ENCODE data around the gene TMEM97. TPM values are rescaled to one million over a fixed set of nuclear protein-coding genes. Genes with fewer than 3 reads are reported as not detected.
"Not testable (repeated sequence)": the region's sequence is repeated elsewhere in the genome, so short reads cannot be mapped to it uniquely, and the experiment has no call there.

TMEM97 gene
- polyA plus RNA-seq (2012; ENCODE audit: insufficient read depth, insufficient read length) = 109 TPM

DNA sequence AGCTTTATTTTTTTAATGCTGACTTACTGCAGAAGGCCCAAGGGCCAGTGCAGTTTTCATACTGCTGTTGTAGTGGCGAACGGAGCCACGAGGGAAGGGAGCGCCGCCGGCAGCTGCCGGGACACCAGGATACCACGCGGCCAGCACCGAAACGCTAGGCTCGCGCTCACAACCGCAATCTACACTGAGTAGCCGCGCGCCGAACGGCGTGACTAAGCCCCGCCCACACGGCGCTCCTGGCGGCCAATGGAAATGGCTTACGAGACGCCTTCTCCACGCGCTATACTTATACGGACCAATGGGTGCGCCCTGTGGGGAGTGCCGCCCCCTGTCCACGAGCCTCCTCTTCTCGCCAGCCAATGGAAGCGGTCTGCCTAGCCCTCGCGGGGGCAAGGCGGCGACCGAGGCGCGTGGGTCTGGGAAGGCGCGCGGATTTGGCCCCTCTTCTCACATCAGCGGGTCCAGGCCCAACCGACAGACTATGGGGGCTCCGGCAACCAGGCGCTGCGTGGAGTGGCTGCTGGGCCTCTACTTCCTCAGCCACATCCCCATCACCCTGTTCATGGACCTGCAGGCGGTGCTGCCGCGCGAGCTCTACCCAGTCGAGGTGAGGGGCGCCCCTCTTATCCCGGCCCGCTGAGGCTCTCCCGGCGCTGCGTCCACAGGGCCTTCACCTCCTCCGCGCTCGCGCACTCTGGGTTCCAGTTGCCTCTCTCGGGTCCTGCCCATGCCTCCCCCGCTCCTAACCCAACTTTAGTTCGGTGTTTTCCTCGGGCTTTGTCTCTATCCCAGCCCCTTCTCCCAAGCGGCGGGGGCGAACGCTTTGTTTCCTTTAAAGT, at the start of gene TMEM97:
TMEM97 (plus strand) TSS at position 442 of the 839 bp plus-strand sequence; CDS start at position 482, 40 bp downstream.
- peak within 1 kb of the TSS; percentile 95 for H3K4me3 ChIP-seq (ENCODE audit: low read length)

DNA sequence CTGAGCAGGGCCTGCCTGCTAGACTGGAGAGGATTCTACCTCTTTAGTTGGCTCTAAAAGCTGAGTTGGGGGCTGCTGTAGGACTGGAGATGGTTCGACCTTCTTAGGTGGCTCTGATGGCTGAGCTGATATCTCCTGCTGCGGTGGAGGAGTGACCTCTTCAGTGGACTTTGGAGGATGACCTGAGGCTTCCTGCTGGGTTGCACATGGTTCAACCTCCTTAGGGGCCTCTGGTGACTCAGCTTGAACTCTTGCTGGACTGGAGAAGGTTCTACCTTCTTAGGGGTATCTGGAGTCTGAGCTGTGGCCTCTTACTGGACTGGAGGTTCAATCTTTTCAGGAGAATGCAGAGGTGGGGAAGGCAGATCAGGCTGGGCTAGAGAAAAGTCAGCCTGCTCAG, 48.9 kb upstream of the TMEM97 start:
- DNase-seq (ENCODE audit: low read depth, low spot score) = no peak
- no peak overlapping the region for H3K4me3 ChIP-seq (ENCODE audit: low read length)

More for the DNA sequence above, at the start of gene TMEM97:
- peak; percentile 97 for DNase-seq (ENCODE audit: low read depth, low spot score)

DNA sequence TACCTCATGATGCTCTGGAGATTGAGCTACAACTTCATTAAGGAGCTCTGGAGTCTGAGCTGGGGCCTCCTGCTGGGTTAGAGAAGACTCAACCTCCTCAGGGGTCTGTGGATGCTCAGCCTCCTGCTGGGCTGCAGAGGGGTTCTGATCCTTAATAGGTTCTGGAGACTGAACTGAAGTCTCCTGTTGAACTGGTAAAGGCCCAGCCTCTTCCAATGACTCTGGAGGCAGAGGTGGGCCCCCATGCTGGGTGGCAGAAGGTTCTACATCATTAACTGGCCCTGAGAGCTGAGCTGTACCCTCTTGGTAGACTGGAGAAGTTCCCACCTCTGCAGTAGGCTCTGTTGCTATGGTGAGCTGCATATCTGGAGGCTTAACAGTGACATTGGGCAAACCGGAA, 48.1 kb upstream of the TMEM97 start:
- no peak for DNase-seq (ENCODE audit: low read depth, low spot score)
- no peak overlapping the region for H3K4me3 ChIP-seq (ENCODE audit: low read length)

DNA sequence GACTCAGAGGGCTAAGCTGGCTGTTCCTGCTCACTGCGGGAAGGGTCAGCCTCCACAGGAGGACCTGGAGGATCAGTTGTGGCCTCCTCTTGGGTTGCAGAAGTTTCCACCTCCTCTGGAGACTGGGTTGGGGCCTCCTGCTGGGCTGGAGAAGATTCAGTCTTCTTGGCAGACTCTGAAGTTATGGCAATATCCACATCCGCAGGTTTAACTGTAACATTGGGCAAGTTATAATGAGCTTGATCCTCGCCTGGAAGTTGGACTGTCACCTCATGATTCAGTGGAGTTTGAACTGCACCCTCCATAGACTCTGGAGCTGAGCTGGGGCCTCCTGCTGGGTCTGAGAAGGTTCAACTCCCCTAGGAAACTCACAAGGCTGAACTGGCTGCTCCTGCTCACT, 47.6 kb upstream of the TMEM97 start:
- H3K4me3 ChIP-seq (ENCODE audit: low read length) = no peak overlapping the region
- DNase-seq (ENCODE audit: low read depth, low spot score) = no peak

DNA sequence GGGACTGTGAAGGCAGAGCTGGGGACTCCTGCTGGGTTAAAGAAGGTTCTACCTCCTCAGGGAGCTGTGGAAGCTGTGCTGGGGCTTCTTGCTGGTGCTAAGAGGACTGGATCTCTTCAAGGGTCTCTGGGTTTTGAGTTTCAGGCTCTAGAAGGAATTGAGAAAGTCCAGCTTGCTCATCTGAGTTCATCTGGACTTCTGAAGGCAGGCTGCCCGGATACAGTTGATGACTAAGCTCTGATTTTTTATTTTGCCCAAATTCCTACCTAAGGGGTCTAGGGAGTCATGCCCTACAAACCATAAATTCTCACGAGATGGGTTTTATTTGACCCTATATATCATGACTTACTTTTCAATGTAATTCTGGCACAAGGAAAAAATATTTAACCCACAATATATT, 46.8 kb upstream of the TMEM97 start:
- DNase-seq (ENCODE audit: low read depth, low spot score) = no peak

DNA sequence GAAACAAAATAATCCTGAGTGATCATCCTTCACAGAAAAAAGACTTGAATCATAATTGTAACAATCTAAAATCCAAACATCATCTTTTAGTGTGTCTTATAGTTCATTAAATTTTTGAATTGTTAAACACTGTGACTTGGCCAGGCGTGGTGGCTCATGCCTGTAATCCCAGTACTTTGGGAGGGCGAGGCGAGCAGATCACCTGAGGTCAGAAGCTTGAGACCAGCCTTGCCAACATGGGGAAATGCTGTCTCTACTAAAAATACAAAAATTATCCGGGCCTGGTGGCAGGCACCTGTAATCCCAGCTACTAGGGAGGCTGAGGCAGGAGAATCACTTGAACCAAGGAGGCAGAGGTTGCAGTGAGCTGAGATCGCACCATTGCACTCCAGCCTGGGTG, 45.7 kb upstream of the TMEM97 start:
- DNase-seq (ENCODE audit: low read depth, low spot score); H3K4me3 ChIP-seq (ENCODE audit: low read length): not testable (repeated sequence)

More for the DNA sequence above, 46.8 kb upstream of the TMEM97 start:
- H3K4me3 ChIP-seq (ENCODE audit: low read length) = no peak overlapping the region

DNA sequence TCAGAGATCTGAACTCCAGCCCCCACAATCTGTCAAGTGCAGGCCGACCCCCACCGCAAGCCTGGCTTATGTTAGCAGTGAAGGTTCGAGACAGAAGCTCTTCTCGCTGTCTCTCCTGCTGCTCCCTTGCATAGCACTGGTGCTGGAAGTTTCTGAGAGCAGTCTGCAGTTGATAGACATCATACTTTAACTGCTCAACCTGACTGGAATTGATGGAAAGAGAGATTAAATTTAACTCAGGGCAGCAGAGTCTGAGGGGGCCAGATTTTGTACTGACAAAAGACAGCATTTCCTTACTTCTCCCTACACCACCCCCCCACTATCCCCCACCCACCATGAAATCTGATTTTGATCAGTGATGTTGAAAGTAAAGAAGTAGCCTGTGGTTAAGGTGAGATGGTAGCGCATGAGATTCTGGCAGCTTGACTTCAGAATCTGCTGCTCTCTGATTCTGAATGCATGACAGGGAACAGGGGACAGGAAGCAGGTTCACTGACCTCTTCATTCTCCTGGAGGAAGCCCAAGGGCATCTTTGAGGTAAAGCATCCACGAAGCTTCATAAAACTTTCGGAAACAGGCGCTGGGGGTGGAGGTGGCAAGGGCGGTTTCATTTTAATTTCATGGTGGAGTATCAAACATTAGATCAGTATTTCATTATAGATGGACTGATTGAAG, 44.3 kb upstream of the TMEM97 start:
- no peak overlapping the region for H3K4me3 ChIP-seq (ENCODE audit: low read length)
- DNase-seq (ENCODE audit: low read depth, low spot score) = no peak

DNA sequence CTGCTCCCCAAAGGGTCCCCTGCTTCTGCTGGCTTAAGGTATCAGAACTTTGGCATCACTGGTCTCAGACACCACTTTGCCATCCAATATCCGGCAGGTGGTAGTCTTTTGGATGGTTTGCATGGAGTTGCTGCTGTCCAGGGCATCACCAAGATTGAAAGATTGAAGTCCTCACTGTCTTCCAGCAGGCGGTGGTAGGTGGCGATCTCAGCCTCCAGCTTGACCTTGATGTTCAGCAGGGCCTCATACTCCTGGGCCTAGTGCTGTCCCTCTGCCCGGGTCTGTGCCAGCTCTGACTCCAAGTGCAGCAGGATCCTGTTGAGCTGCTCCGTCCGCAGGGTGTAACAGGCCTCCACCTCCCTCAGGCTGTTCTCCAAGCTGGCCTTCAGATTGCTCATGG, 43.0 kb upstream of the TMEM97 start:
- DNase-seq (ENCODE audit: low read depth, low spot score) = no peak

DNA sequence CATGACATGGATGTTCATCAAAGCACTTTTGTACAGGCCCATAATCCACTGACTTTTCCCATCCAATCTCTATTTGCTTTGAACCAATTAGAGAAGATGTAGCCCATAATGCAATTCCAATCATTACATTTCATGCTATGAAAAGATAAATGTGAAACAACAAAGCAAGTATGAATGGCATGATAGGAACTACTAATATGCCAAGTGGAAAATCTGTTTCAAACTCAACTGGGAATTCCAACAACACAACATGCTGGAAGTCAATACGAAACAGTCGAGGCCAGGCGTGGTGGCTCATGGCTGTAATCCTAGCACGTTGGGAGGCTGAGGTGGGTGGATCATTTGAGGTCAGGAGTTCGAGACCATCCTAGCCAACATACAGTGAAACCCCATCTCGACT, 39.6 kb upstream of the TMEM97 start:
- DNase-seq (ENCODE audit: low read depth, low spot score) = no peak
- H3K4me3 ChIP-seq (ENCODE audit: low read length) = no peak overlapping the region

More for the DNA sequence above, 43.0 kb upstream of the TMEM97 start:
- no peak overlapping the region for H3K4me3 ChIP-seq (ENCODE audit: low read length)

DNA sequence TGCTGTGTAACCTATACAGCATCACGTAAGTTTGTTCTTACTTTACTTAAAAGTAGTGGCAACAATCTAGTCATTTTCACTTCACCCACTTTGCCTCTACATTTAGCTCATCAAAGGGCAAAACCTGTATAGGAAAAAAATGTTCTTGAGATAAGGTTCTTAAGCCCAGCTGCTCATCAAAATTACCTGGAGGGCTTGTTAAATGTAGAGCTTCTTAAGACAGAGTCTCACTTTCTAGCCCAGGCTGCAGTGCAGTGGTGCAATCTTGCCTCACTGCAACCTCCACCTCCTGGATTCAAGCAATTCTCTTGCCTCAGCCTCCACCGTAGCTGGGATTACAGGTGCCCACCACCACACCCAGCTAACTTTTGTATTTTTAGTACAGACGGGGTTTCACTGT, 38.2 kb upstream of the TMEM97 start:
- DNase-seq (ENCODE audit: low read depth, low spot score) = no peak
- no peak overlapping the region for H3K4me3 ChIP-seq (ENCODE audit: low read length)

DNA sequence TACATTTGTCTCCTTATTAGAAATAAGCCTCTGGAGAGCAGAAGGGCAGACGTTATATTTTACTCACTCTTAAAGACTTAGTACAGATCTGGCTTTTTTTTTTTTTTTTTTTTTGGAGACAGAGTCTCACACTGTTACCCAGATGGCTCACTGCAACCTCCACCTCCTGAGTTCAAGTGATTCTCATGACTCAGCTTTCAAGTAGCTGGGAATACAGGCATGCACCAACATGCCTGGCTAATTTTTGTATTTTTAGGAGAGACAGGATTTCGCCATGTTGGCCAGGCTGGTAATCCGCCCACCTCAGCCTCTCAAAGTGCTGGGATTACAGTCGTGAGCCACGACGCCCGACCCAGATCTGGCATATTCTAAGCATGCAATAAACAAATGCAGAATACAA, 36.4 kb upstream of the TMEM97 start:
- H3K4me3 ChIP-seq (ENCODE audit: low read length) = no peak overlapping the region
- no peak for DNase-seq (ENCODE audit: low read depth, low spot score)

DNA sequence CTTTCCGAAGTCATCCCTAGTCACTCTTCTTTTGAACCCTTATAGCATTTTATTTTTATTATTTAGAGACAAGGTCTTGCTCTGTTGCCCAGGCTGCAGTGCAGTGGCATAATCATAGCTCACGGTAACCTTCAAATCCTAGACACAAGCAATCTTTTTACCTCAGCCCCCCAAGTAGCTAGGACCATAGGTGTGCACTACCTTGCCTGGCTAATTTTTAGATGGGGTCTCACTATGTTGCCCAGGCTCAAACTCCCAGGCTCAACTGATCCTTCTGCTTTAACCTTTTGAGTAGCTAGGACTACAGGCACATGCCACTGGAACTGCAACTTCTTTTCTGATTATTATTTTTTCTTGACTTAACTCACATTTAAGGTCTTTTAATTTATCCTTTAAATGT, 33.0 kb upstream of the TMEM97 start:
- DNase-seq (ENCODE audit: low read depth, low spot score) = no peak
- H3K4me3 ChIP-seq (ENCODE audit: low read length) = no peak overlapping the region

DNA sequence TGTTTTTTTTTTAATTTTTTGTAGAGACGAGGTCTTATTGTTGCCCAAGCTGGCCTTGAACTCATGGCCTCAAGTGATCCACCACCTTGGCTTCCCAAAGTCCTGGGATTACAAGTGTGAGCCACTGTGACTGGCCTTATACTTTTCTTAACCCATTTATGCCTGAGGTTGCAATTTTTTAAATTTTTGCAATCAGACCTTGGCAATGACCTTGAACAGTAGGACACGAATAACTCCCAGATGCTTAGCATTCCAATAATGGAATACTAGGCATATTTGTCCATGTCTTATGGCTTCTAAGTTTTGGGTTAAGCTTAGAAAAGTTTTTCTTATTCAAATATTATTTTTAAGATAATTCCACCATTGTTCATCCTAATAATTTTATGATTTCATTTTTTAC, 28.3 kb upstream of the TMEM97 start:
- H3K4me3 ChIP-seq (ENCODE audit: low read length) = no peak overlapping the region
- DNase-seq (ENCODE audit: low read depth, low spot score) = no peak

DNA sequence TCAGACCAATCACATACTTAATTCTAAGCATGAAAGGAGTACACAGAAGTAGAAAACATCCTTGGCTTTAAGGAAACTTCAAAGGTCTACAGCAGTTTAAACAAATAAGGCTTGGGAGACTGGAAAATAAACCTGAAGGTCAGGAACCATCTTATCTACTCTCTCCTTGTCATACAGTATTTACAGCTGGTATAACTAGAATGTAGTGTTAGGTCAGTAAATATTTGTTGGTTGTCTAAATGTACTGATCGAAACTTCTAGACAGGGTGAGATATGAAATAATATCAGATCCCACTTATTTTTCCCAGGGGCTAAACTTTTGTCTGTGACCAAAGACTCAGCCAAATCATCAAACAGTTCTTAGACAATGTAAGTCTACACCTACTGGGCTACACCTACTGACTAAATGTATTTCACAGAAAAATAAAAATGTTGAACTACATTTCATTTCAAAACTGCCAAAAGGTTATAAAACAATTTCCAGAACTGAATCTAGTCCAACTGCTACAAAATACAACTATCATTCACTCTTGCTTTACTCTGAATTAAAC, 27.1 kb upstream of the TMEM97 start:
- no peak overlapping the region for H3K4me3 ChIP-seq (ENCODE audit: low read length)
- DNase-seq (ENCODE audit: low read depth, low spot score) = no peak

DNA sequence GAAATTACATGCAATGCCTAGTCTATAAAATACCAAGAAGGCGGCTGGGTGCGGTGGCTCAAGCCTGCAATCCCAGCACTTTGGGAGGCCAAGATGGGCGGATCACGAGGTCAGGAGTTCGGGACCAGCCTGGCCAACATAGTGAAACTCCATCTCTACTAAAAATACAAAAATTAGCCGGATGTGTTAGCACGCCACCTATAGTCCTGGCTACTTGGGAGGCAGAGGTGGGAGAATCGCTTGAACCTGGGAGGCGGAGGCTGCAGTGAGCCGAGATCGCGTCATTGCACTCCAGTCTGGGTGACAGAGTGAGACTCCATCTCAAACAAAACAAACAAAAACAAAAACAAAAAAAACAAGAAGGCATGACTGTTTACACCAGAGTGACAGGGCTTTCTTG, 26.1 kb upstream of the TMEM97 start:
- DNase-seq (ENCODE audit: low read depth, low spot score); H3K4me3 ChIP-seq (ENCODE audit: low read length): not testable (repeated sequence)

DNA sequence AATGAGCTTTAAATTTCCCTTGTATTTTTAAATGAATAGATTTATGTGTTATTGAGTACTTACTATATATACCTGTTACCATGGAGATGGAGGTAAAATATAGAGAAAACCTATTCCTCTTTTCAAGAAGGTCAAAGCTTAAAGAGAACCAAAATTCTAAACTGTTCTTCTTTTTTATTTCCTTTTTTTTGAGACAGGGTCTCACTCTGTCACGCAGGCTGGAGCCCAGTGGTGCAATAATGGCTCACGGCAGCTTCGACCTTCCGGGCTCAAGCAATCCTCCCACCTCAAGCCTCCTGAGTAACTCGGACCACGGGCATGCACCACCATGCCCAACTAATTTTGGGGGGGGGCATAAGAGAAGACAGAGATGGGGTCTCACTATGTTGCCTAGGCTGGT, 25.0 kb upstream of the TMEM97 start:
- H3K4me3 ChIP-seq (ENCODE audit: low read length) = no peak overlapping the region
- no peak for DNase-seq (ENCODE audit: low read depth, low spot score)

DNA sequence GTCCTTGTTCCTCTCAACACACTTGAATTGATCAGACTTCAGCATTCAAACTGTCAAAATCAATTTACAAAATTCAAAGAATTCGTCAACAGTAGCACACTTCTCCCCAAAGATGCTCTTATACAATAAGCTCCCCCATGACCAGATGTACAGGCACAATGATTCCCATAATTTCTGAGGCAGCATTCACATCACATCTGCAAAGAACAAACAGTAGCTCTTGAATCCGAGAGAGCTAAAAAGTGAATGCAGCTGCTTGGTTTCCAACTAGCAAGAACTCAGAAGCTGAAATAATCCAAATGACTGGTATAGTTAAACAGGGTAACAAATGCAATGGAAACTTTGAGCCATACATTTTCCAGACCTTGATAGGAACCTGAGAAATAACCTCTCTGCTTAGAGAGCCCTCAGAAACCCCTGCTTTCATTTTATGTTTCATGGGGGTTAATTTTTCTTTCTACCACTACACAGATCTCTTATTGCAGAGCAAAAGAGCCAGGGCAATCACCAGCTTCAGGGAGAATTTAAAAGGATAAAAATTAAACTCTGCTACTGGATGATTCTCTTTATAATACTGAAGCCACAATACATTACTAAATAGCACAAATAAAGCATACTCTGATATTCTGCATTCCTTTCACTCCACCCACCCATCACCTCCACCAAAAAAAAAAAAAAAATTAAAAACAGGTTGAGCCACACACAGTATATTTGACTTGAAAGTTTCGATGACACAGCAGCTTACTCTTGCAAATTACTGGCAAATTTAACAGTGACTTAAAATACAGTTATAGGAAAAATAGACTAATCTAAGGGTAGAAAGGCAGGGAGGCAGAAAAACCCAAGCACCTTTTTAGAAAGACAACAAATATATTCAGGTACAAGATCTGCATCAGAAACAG, 23.1 kb upstream of the TMEM97 start:
- DNase-seq (ENCODE audit: low read depth, low spot score) = no peak
- H3K4me3 ChIP-seq (ENCODE audit: low read length) = no peak overlapping the region

DNA sequence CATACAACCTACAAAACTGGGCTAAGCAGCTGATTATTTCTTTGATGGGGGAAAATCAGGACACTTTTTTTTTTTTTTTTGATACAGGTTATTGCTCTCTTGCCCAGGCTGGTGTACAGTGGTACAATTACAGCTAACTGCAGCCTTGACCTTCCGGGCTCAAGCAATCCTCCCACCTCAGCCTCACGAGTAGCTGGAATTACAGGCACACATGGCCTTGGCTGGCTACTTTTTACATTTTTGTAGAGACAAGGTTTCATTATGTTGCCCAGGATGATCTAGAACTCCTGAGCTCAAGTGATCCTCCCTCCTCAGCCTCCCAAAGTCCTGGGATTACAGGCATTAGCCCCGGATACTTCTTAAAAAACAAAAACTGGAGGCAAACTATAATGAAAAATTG, 20.6 kb upstream of the TMEM97 start:
- DNase-seq (ENCODE audit: low read depth, low spot score) = no peak
- H3K4me3 ChIP-seq (ENCODE audit: low read length) = no peak overlapping the region

DNA sequence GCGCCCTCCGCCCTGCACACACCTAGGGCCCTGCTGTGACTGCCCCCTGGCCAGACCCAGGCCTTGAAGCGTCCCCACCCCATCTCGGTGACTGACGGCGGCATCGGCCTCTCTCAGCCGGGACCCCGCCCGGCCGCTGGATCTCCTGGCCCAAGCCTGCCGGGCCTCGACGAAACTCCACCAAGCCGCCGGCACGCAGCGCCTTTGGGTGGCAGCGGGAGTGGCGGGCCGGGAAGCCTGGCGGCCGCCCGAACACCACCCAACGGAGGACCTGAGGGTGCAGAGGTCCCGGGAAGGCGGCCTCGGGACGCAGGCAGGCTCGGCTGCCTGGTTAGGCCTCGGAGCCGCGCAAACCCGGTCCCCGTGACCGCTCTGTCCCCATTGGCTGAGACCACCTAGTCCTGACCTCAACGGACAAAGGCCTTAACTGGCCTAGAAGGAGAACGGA, 12.0 kb upstream of the TMEM97 start:
- H3K4me3 ChIP-seq (ENCODE audit: low read length) = no peak overlapping the region
- DNase-seq (ENCODE audit: low read depth, low spot score) = no peak

Data from Jurkat, Clone E6-1 (cell line).